ENCODE measurements around the gene CD248.

The CD248 gene

GRCh38 chr11:66299186-66299585, 17.7 kb downstream of the CD248 start:
- POLR2A ChIA-PET, result interaction anchor here (3.1 kb wide), 1 partner anchor 10 kb away, joined by 18 read pairs; the partner anchor contains the start of gene YIF1A
- CTCF ChIA-PET, result interaction anchor here (1.2 kb wide), 1 partner anchor 13 kb away, joined by 4 read pairs; no protein-coding TSS in a partner anchor
- no peak for TF ChIP-seq TARDBP (IDR thresholded peaks at IDR 0.05)
- DNase-seq (ENCODE audit: extremely low spot score), result no peak

- TF ChIP-seq BHLHE40 (IDR thresholded peaks at IDR 0.05; ENCODE audit: borderline replicate concordance), result no peak
- TF ChIP-seq NFRKB (IDR thresholded peaks at IDR 0.05), result no peak
- no peak for TF ChIP-seq FOXM1 (IDR thresholded peaks at IDR 0.05; ENCODE audit: borderline replicate concordance)
- no peak for TF ChIP-seq PKNOX1 (IDR thresholded peaks at IDR 0.05)
- TF ChIP-seq CTBP1 (IDR thresholded peaks at IDR 0.05; ENCODE audit: borderline replicate concordance), result no peak
- no peak for TF ChIP-seq TARDBP (IDR thresholded peaks at IDR 0.05)
- TF ChIP-seq ELF4 (IDR thresholded peaks at IDR 0.05), result no peak
- TF ChIP-seq FOXA1 (IDR thresholded peaks at IDR 0.05), result no peak
- no peak for TF ChIP-seq ARNT (IDR thresholded peaks at IDR 0.05)
- TF ChIP-seq ZNF384 (IDR thresholded peaks at IDR 0.05), result no peak
- TF ChIP-seq HDGF (IDR thresholded peaks at IDR 0.05; ENCODE audit: borderline replicate concordance), result no peak
- CTCF ChIA-PET, result interaction anchor here (0.6 to 2.6 kb wide), 3 partner anchors 10 to 438 kb away, joined by 3 to 8 read pairs (median 7); no protein-coding TSS in a partner anchor
- DNase-seq (ENCODE audit: extremely low spot score), result no peak
- POLR2A ChIA-PET, result no interaction called here
Observed at GRCh38 chr11:66297610-66298009, 19.2 kb downstream of the CD248 start.

GRCh38 chr11:66294626-66295620, 21.9 kb downstream of the CD248 start:
- CTCF ChIA-PET, result no interaction called here
- POLR2A ChIA-PET, result interaction anchor here (1.6 kb wide), 1 partner anchor 10 kb away, joined by 4 read pairs; no protein-coding TSS in a partner anchor
- no peak for TF ChIP-seq TARDBP (IDR thresholded peaks at IDR 0.05)
- TF ChIP-seq PKNOX1 (IDR thresholded peaks at IDR 0.05), result no peak
- DNase-seq (ENCODE audit: extremely low spot score), result no peak

GRCh38 chr11:66293777-66294625, 22.8 kb downstream of the CD248 start:
- POLR2A ChIA-PET, result interaction anchor here (1.6 kb wide), 1 partner anchor 9 kb away, joined by 4 read pairs; no protein-coding TSS in a partner anchor
- no peak for TF ChIP-seq SUZ12 (IDR thresholded peaks at IDR 0.05)
- TF ChIP-seq FOXK2 (IDR thresholded peaks at IDR 0.05), result no peak
- TF ChIP-seq FOXM1 (IDR thresholded peaks at IDR 0.05; ENCODE audit: borderline replicate concordance), result no peak
- no peak for TF ChIP-seq ZNF384 (IDR thresholded peaks at IDR 0.05)
- no peak for TF ChIP-seq ARNT (IDR thresholded peaks at IDR 0.05)
- no peak for TF ChIP-seq CTBP1 (IDR thresholded peaks at IDR 0.05; ENCODE audit: borderline replicate concordance)
- TF ChIP-seq FOXA1 (IDR thresholded peaks at IDR 0.05), result no peak
- no peak for TF ChIP-seq L3MBTL2 (conservative IDR thresholded peaks at IDR 0.05)
- TF ChIP-seq HDGF (IDR thresholded peaks at IDR 0.05; ENCODE audit: borderline replicate concordance), result no peak
- TF ChIP-seq LEF1 (IDR thresholded peaks at IDR 0.05; ENCODE audit: borderline replicate concordance), result no peak
- no peak for DNase-seq (ENCODE audit: extremely low spot score)
- CTCF ChIA-PET, result no interaction called here

GRCh38 chr11:66293352-66293751, 23.5 kb downstream of the CD248 start:
- no peak for TF ChIP-seq FOXA1 (IDR thresholded peaks at IDR 0.05)
- TF ChIP-seq BHLHE40 (IDR thresholded peaks at IDR 0.05; ENCODE audit: borderline replicate concordance), result no peak
- TF ChIP-seq CTBP1 (IDR thresholded peaks at IDR 0.05; ENCODE audit: borderline replicate concordance), result no peak
- no peak for TF ChIP-seq ZNF384 (IDR thresholded peaks at IDR 0.05)
- no peak for TF ChIP-seq FOXK2 (IDR thresholded peaks at IDR 0.05)
- DNase-seq (ENCODE audit: extremely low spot score), result no peak
- ChIA-PET POLR2A (no interaction called here), CTCF (no interaction called here)

- TF ChIP-seq LEF1 (IDR thresholded peaks at IDR 0.05; ENCODE audit: borderline replicate concordance) (no peak), SP1 (IDR thresholded peaks at IDR 0.05) (no peak)
- no peak for DNase-seq (ENCODE audit: extremely low spot score)
- POLR2A ChIA-PET, result no interaction called here
- CTCF ChIA-PET, result no interaction called here
Observed at GRCh38 chr11:66292543-66293332, 24.1 kb downstream of the CD248 start.
